CD8-positive, alpha-beta memory T cell (primary cell): ENCODE data around the gene CD99L2. TPM values are rescaled to one million over a fixed set of nuclear protein-coding genes. Genes with fewer than 3 reads are reported as not detected.

Experiments used
- CTCF ChIA-PET: fragments of 350-600 bp; sonication (Branson Sonifier 250); formaldehyde crosslinking; loops from one replicate; lab custom pipeline; 2021; ENCODE audit warnings: antibody characterized with exemption; lab: Charles Lee
- POLR2A ChIA-PET: fragments of 350-600 bp; sonication (Branson Sonifier 250); formaldehyde crosslinking; loops from one replicate; lab custom pipeline; 2021; ENCODE audit warnings: antibody characterized with exemption; lab: Charles Lee
- DNase-seq, 5 donors: peaks; one replicate each; pipeline versions ENCODE4 v3.0.0 to v3.0.0-alpha.2; 2020 to 2022; ENCODE audit warnings: mixed read lengths in 1 of 5
- H3K27ac ChIP-seq: one replicate; pipeline ENCODE4 v1.7.0; 2013; ENCODE audit warnings: low read depth, mild to moderate bottlenecking, low read length, moderate library complexity
- H3K27me3 ChIP-seq: 2 replicates; pipeline ENCODE4 v1.7.0; 2013; ENCODE audit warnings: low read length, mild to moderate bottlenecking; ENCODE audit not compliant: insufficient read depth, poor library complexity, severe bottlenecking
- H3K36me3 ChIP-seq: 2 replicates; pipeline ENCODE4 v1.7.0; 2013; ENCODE audit warnings: mild to moderate bottlenecking, low read length, moderate library complexity; ENCODE audit not compliant: insufficient read depth
- H3K4me1 ChIP-seq: 2 replicates; pipeline ENCODE4 v1.7.0; 2013; ENCODE audit warnings: mild to moderate bottlenecking, low read length, moderate library complexity; ENCODE audit not compliant: insufficient read depth
- H3K4me3 ChIP-seq: 2 replicates; pipeline ENCODE4 v1.7.0; 2013; ENCODE audit warnings: mild to moderate bottlenecking, low read length
- H3K9me3 ChIP-seq: 2 replicates; pipeline ENCODE4 v1.7.0; 2013; ENCODE audit warnings: mild to moderate bottlenecking, low read length
- H3K27ac Mint-ChIP-seq, 8 donors: one replicate each; pipeline ENCODE4 v1.8.0; 2020 to 2021; ENCODE audit warnings: mixed read lengths in 8 of 8, mild to moderate bottlenecking in 6 of 8, inconsistent platforms in 3 of 8, moderate library complexity in 3 of 8
- H3K27me3 Mint-ChIP-seq, 2 donors: one replicate each; pipeline ENCODE4 v1.8.0; 2020 to 2021; ENCODE audit warnings: mixed read lengths in 2 of 2, mild to moderate bottlenecking in 1 of 2, moderate library complexity in 1 of 2
- H3K36me3 Mint-ChIP-seq, 3 donors: one replicate each; pipeline ENCODE4 v1.8.0; 2020 to 2021; ENCODE audit warnings: mixed read lengths in 3 of 3, inconsistent platforms in 1 of 3, mild to moderate bottlenecking in 1 of 3
- H3K4me1 Mint-ChIP-seq, 3 donors: one replicate each; pipeline ENCODE4 v1.8.0; 2020 to 2021; ENCODE audit warnings: mixed read lengths in 3 of 3, inconsistent platforms in 1 of 3, mild to moderate bottlenecking in 1 of 3
- H3K4me3 Mint-ChIP-seq, 7 donors: one replicate each; pipeline ENCODE4 v1.8.0; 2020 to 2021; ENCODE audit warnings: mixed read lengths in 7 of 7, mild to moderate bottlenecking in 6 of 7, moderate library complexity in 4 of 7, inconsistent platforms in 2 of 7
- H3K9me3 Mint-ChIP-seq, 5 donors: one replicate each; pipeline ENCODE4 v1.8.0; 2020 to 2022; ENCODE audit warnings: mixed read lengths in 5 of 5, mild to moderate bottlenecking in 3 of 5, moderate library complexity in 2 of 5, inconsistent platforms in 1 of 5
- polyA plus RNA-seq: library from polyadenylated mRNA; unstranded; fragments of 300-500 nt; fragmentation: Illumina TruSeq; gene quantifications from one replicate; pipeline ENCODE4 v1.2.3, GENCODE V29; 2021
- total RNA-seq, 2 experiments: library from RNA; stranded (reverse); gene quantifications; one replicate each; pipeline ENCODE4 v1.2.3, GENCODE V29; 2021

CD99L2 gene
- total and polyA plus RNA-seq, 3 experiments from 2014 or later: 13.7 to 15.9 (median 14.7) TPM

DNA sequence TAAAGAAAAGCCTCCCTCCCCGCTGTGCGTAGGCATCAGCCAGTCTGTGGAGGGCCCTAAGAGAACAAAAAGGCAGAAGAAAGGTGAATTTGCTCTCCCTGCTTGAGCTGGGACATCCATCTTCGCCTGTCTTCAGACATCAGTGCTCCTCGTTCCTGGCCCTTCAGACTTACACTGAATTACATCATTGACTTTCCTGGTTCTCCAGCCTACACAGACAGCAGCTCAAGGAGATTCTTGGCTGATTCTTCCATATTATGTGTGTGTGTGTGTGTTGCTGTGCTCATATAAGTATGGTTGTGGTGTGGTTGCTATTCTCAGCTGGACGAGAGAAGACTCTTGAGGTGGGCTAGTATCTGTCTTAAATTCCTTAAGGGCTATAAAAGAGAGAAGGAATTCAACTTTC, 35.5 kb upstream of the CD99L2 start:
- H3K27me3 Mint-ChIP-seq: peaks cover 9 to 17% of the 10 kb centered on the region in 2 donors
- DNase-seq: no peak
- no peaks in the 10 kb centered on the region for H3K27me3 ChIP-seq
- H3K4me3 Mint-ChIP-seq: no peak overlapping the region
- ChIA-PET CTCF (no interaction called here), POLR2A (no interaction called here)
- H3K4me1 Mint-ChIP-seq: no peaks in the 10 kb centered on the region
- H3K4me1 ChIP-seq: no peaks in the 10 kb centered on the region
- H3K4me3 ChIP-seq: no peak overlapping the region
- no peaks in the 10 kb centered on the region for H3K9me3 ChIP-seq
- no peaks in the 10 kb centered on the region for H3K9me3 Mint-ChIP-seq
- H3K27ac Mint-ChIP-seq: no peak overlapping the region
- no peak overlapping the region for H3K27ac ChIP-seq
- H3K36me3 ChIP-seq: no peaks in the 10 kb centered on the region
- no peaks in the 10 kb centered on the region for H3K36me3 Mint-ChIP-seq

DNA sequence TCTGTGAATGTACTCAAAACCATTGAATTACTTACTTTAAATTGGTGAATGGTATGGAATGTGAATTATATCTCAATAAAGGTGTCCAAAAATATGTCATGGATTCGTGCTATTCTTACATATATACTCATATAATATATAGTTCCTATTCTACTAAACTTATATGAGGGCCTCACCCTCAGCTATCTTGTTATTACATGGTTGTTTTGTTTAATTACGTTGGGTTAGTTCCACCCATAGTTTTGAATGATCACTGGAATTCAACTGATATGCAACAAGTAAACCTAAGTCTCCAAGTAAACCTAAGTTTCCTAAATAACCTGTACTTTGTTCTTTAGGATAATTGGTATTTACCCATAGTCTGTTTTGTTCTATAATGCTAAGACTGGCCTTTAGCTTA, 30.6 kb upstream of the CD99L2 start:
- peaks cover 7 to 17% of the 10 kb centered on the region in 2 donors for H3K27me3 Mint-ChIP-seq
- Histone ChIP-seq H3K4me1 (no peaks in the 10 kb centered on the region), H3K27ac (no peak overlapping the region), H3K4me3 (no peak overlapping the region), H3K36me3 (no peaks in the 10 kb centered on the region), H3K9me3 (no peaks in the 10 kb centered on the region), H3K27me3 (no peaks in the 10 kb centered on the region)
- ChIA-PET CTCF (no interaction called here), POLR2A (no interaction called here)
- no peaks in the 10 kb centered on the region for H3K4me1 Mint-ChIP-seq
- H3K27ac Mint-ChIP-seq: no peak overlapping the region
- no peak for DNase-seq
- no peaks in the 10 kb centered on the region for H3K36me3 Mint-ChIP-seq
- no peaks in the 10 kb centered on the region for H3K9me3 Mint-ChIP-seq
- no peak overlapping the region for H3K4me3 Mint-ChIP-seq

DNA sequence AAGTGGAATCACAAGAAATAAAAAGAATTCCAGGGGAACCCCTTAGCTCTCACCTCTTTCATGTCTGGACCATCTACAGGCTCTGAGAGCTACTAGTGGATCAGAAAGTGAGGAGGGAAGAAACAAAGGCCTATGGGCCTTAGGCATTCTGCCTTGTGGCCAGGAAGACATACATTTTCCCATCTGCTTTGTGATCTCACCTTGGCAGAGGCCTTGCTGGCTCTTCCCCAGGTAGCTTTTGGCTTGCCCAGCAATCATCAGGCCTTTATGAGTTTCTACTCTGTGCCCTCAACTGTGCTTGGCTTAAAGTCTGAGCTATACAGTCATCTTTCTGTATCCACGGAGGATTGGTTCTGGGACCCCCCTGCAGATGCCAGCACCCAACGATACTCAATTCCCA, 28.3 kb upstream of the CD99L2 start:
- Mint-ChIP-seq H3K36me3 (no peaks in the 10 kb centered on the region), H3K4me3 (no peak overlapping the region), H3K27me3 (peaks cover 5 to 9% of the 10 kb centered on the region in 2 donors), H3K27ac (no peak overlapping the region), H3K9me3 (no peaks in the 10 kb centered on the region), H3K4me1 (no peaks in the 10 kb centered on the region)
- DNase-seq: no peak
- ChIA-PET POLR2A (no interaction called here), CTCF (no interaction called here)
- H3K4me1 ChIP-seq: no peaks in the 10 kb centered on the region
- no peak overlapping the region for H3K27ac ChIP-seq
- no peak overlapping the region for H3K4me3 ChIP-seq
- H3K36me3 ChIP-seq: no peaks in the 10 kb centered on the region
- no peaks in the 10 kb centered on the region for H3K9me3 ChIP-seq
- H3K27me3 ChIP-seq: no peaks in the 10 kb centered on the region

DNA sequence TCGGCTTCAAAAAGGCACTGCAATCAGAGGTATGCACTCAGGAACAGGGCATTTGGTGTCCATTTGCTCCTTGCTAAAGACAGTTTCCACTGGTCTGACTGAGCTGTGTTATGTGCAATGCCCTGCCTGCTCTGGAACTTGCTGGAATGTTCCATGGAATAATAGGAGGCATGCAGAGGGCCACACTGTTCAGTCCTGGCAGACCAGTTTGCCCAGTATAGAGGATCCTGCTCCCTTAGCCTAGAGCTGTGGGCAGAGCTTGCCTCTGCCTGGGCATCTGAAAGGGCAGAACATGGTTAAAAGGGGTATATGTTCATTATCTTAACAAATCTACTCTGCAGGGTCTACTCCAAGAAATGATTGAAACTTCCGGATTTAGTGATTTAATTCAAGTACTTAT, 27.8 kb upstream of the CD99L2 start:
- no peaks in the 10 kb centered on the region for H3K27me3 ChIP-seq
- CTCF ChIA-PET: no interaction called here
- Mint-ChIP-seq H3K4me3 (no peak overlapping the region), H3K27me3 (peaks cover under 1 to 10% of the 10 kb centered on the region in 2 donors), H3K9me3 (no peaks in the 10 kb centered on the region), H3K27ac (no peak overlapping the region), H3K4me1 (no peaks in the 10 kb centered on the region), H3K36me3 (no peaks in the 10 kb centered on the region)
- H3K36me3 ChIP-seq: no peaks in the 10 kb centered on the region
- no peaks in the 10 kb centered on the region for H3K4me1 ChIP-seq
- POLR2A ChIA-PET: no interaction called here
- H3K4me3 ChIP-seq: no peak overlapping the region
- no peaks in the 10 kb centered on the region for H3K9me3 ChIP-seq
- no peak overlapping the region for H3K27ac ChIP-seq
- no peak for DNase-seq

- Histone ChIP-seq H3K4me1 (no peaks in the 10 kb centered on the region), H3K4me3 (no peak overlapping the region), H3K27ac (no peak overlapping the region), H3K27me3 (no peaks in the 10 kb centered on the region), H3K9me3 (no peaks in the 10 kb centered on the region), H3K36me3 (no peaks in the 10 kb centered on the region)
- POLR2A ChIA-PET: no interaction called here
- DNase-seq: no peak
- no peaks in the 10 kb centered on the region for H3K9me3 Mint-ChIP-seq
- no peak overlapping the region for H3K4me3 Mint-ChIP-seq
- H3K36me3 Mint-ChIP-seq: no peaks in the 10 kb centered on the region
- H3K4me1 Mint-ChIP-seq: no peaks in the 10 kb centered on the region
- CTCF ChIA-PET: no interaction called here
- H3K27ac Mint-ChIP-seq: no peak overlapping the region
- peaks cover 0 to 7% of the 10 kb centered on the region in 2 donors for H3K27me3 Mint-ChIP-seq
Measured at GRCh38 chrX:150919401-150919800, 20.9 kb upstream of the CD99L2 start.

DNA sequence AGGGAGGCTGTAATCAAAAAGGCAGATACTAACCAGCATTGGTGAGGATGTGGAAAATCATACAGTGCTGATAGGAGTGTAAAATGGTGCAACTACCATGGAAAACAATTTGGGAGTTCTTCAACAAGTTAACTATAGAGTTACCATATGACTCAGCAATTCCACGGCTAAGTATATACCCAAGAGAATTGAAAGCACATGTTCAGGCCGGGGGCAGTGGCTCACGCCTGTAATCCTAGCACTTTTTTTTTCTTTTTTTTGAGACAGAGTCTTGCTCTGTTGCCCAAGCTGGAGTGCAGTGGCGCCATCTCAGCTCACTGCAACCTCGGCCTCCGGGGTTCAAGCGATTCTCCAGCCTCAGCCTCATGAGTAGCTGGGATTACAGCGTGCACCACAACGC, 15.0 kb upstream of the CD99L2 start:
- no peak for DNase-seq
- no peaks in the 10 kb centered on the region for H3K9me3 Mint-ChIP-seq
- no peaks in the 10 kb centered on the region for H3K36me3 Mint-ChIP-seq
- POLR2A ChIA-PET: no interaction called here
- no peak overlapping the region for H3K4me3 Mint-ChIP-seq
- H3K27me3 ChIP-seq: no peaks in the 10 kb centered on the region
- no peaks in the 10 kb centered on the region for H3K9me3 ChIP-seq
- no peak overlapping the region for H3K27ac Mint-ChIP-seq
- no peaks in the 10 kb centered on the region for H3K4me1 ChIP-seq
- no peaks in the 10 kb centered on the region for H3K36me3 ChIP-seq
- H3K27ac ChIP-seq: no peak overlapping the region
- H3K4me3 ChIP-seq: no peak overlapping the region
- H3K4me1 Mint-ChIP-seq: no peaks in the 10 kb centered on the region
- H3K27me3 Mint-ChIP-seq: peaks cover 0 to 3% of the 10 kb centered on the region in 2 donors
- CTCF ChIA-PET: no interaction called here

DNA sequence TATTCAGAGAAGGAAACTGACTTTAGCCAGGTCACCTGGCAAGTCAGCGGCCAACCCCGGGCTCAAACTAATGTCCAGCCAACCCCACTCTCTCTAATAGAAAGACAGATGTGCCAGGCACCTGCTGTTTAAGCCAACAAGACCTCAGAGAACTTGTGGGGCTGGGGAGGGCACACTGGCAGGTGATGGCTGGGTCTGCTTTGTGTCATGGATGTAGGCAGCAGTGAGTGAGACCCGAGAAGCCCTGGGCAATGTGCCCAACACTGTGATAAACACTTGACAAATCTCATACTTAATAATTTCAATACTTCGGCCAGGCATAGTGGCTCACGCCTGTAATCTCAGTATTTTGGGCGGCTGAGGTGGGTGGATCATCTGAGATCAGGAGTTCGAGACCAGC, 9.0 kb upstream of the CD99L2 start:
- H3K27me3 Mint-ChIP-seq: peaks cover 8 to 9% of the 10 kb centered on the region in 2 donors
- ChIA-PET POLR2A (no interaction called here), CTCF (no interaction called here)
- no peak overlapping the region for H3K4me3 Mint-ChIP-seq
- Histone ChIP-seq H3K27me3 (no peaks in the 10 kb centered on the region), H3K4me3 (no peak overlapping the region), H3K36me3 (no peaks in the 10 kb centered on the region), H3K4me1 (no peaks in the 10 kb centered on the region), H3K27ac (no peak overlapping the region), H3K9me3 (no peaks in the 10 kb centered on the region)
- no peak for DNase-seq
- no peaks in the 10 kb centered on the region for H3K9me3 Mint-ChIP-seq
- no peaks in the 10 kb centered on the region for H3K36me3 Mint-ChIP-seq
- no peaks in the 10 kb centered on the region for H3K4me1 Mint-ChIP-seq
- no peak overlapping the region for H3K27ac Mint-ChIP-seq

- Histone ChIP-seq H3K4me1 (no peaks in the 10 kb centered on the region), H3K36me3 (no peaks in the 10 kb centered on the region), H3K27me3 (no peaks in the 10 kb centered on the region), H3K4me3 (no peak overlapping the region), H3K27ac (no peak overlapping the region), H3K9me3 (no peaks in the 10 kb centered on the region)
- ChIA-PET CTCF (no interaction called here), POLR2A (no interaction called here)
- DNase-seq: no peak
- Mint-ChIP-seq H3K9me3 (no peaks in the 10 kb centered on the region), H3K36me3 (no peaks in the 10 kb centered on the region), H3K27me3 (peaks cover 8 to 9% of the 10 kb centered on the region in 2 donors), H3K4me3 (no peak overlapping the region), H3K4me1 (no peaks in the 10 kb centered on the region), H3K27ac (peak overlapping the region in 1 of 8 donors; percentile 52)
Measured at GRCh38 chrX:150906694-150907093, 8.2 kb upstream of the CD99L2 start.

- H3K9me3 ChIP-seq: no peaks in the 10 kb centered on the region
Measured at GRCh38 chrX:150905293-150905692, 6.8 kb upstream of the CD99L2 start.

More at GRCh38 chrX:150905293-150905692, 6.8 kb upstream of the CD99L2 start:
- H3K4me1 ChIP-seq: no peaks in the 10 kb centered on the region
- H3K27me3 Mint-ChIP-seq: peaks cover 8 to 10% of the 10 kb centered on the region in 2 donors
- H3K4me3 ChIP-seq: no peak overlapping the region
- H3K27ac Mint-ChIP-seq: peak overlapping the region in 1 of 8 donors; percentile 48
- DNase-seq: no peak
- no peaks in the 10 kb centered on the region for H3K4me1 Mint-ChIP-seq
- H3K9me3 Mint-ChIP-seq: no peaks in the 10 kb centered on the region
- ChIA-PET CTCF (no interaction called here), POLR2A (no interaction called here)
- H3K36me3 ChIP-seq: no peaks in the 10 kb centered on the region
- peak overlapping the region in 1 of 7 donors; percentile 42 for H3K4me3 Mint-ChIP-seq
- no peaks in the 10 kb centered on the region for H3K27me3 ChIP-seq
- no peaks in the 10 kb centered on the region for H3K36me3 Mint-ChIP-seq
- H3K27ac ChIP-seq: no peak overlapping the region
